OCI-LY1 (cell line): ENCODE measurements around the gene ST3GAL2.

Source experiments
- H2AFZ ChIP-seq: fragments of 200-600 bp; sonication (generic), shearing (Covaris generic); 2 replicates; pipeline ENCODE4 v1.6.0; 2014; ENCODE audit warnings: antibody characterized with exemption, mild to moderate bottlenecking, low read length
- H3F3A ChIP-seq: fragments of 200-600 bp; sonication (generic), shearing (Covaris generic); 2 replicates; pipeline ENCODE4 v1.6.0; 2014; ENCODE audit warnings: mild to moderate bottlenecking, antibody characterized with exemption, low read length, moderate library complexity; ENCODE audit not compliant: insufficient read depth
- H3K27ac ChIP-seq: fragments of 200-600 bp; sonication (generic); 2 replicates; pipeline ENCODE4 v1.5.1; 2014; ENCODE audit warnings: low read length, mixed run types, mild to moderate bottlenecking, low read depth; ENCODE audit not compliant: poor library complexity, severe bottlenecking
- H3K27me3 ChIP-seq: fragments of 200-600 bp; sonication (generic); 2 replicates; pipeline ENCODE4 v1.6.0; 2014; ENCODE audit warnings: antibody characterized with exemption, mild to moderate bottlenecking, low read length, moderate library complexity; ENCODE audit not compliant: insufficient read depth
- H3K36me3 ChIP-seq: fragments of 200-600 bp; sonication (generic); 2 replicates; pipeline ENCODE4 v1.6.1; 2014; ENCODE audit warnings: mild to moderate bottlenecking, antibody characterized with exemption, low read length, moderate library complexity, mixed read lengths; ENCODE audit not compliant: insufficient read depth
- H3K4me1 ChIP-seq: fragments of 200-600 bp; sonication (generic); 2 replicates; pipeline ENCODE4 v1.5.1; 2014; ENCODE audit warnings: mild to moderate bottlenecking, low read length, moderate library complexity; ENCODE audit not compliant: insufficient read depth, severe bottlenecking
- H3K4me2 ChIP-seq: fragments of 200-600 bp; sonication (generic), shearing (Covaris generic); 2 replicates; pipeline ENCODE4 v1.6.1; 2014; ENCODE audit warnings: low read length
- H3K4me3 ChIP-seq: fragments of 200-600 bp; sonication (generic); 2 replicates; pipeline ENCODE4 v1.5.1; 2014; ENCODE audit warnings: low read length, low read depth, mild to moderate bottlenecking, mixed read lengths; ENCODE audit not compliant: poor library complexity, severe bottlenecking
- H3K79me2 ChIP-seq: fragments of 200-600 bp; shearing (Covaris generic); 2 replicates; pipeline ENCODE4 v1.6.1; 2016; ENCODE audit warnings: mixed run types, low read length, mixed read lengths; ENCODE audit not compliant: insufficient read depth
- H3K9ac ChIP-seq: fragments of 200-600 bp; sonication (generic), shearing (Covaris generic); 2 replicates; pipeline ENCODE4 v1.6.1; 2014; ENCODE audit warnings: mild to moderate bottlenecking, low read length, mixed read lengths
- H3K9me2 ChIP-seq: fragments of 200-600 bp; sonication (generic), shearing (Covaris generic); 2 replicates; pipeline ENCODE4 v1.6.1; 2014; ENCODE audit warnings: low read depth, mild to moderate bottlenecking, low read length, mixed read lengths
- H3K9me3 ChIP-seq: fragments of 200-600 bp; shearing (Covaris generic); 2 replicates; pipeline ENCODE4 v1.6.1; 2014; ENCODE audit warnings: low read length, mixed read lengths
- H4K20me1 ChIP-seq: fragments of 200-600 bp; sonication (generic), shearing (Covaris generic); 2 replicates; pipeline ENCODE4 v1.6.0; 2016; ENCODE audit warnings: mild to moderate bottlenecking, low read length; ENCODE audit not compliant: insufficient read depth
- CTCF ChIP-seq: fragments of 200-600 bp; sonication (generic), shearing (Covaris generic); IDR thresholded peaks from 2 replicates; pipeline ENCODE4 v1.5.1; 2017; ENCODE audit warnings: mild to moderate bottlenecking, antibody characterized with exemption, low read length, moderate library complexity, mixed read lengths
- EZH2 ChIP-seq: fragments of 200-600 bp; sonication (generic), shearing (Covaris generic); IDR thresholded peaks from 2 replicates; pipeline ENCODE4 v1.8.0; 2017; ENCODE audit warnings: borderline replicate concordance, mixed run types, mild to moderate bottlenecking, antibody characterized with exemption, low read length, moderate library complexity, mixed read lengths

The ST3GAL2 gene

GRCh38 chr16:70463235-70463634, 24.3 kb upstream of the ST3GAL2 start:
- Histone ChIP-seq H2AFZ (no peak overlapping the region), H3K79me2 (no peaks in the 10 kb centered on the region), H4K20me1 (no peaks in the 10 kb centered on the region), H3K9ac (no peak overlapping the region), H3K27me3 (no peaks in the 10 kb centered on the region), H3K4me3 (no peak overlapping the region), H3K4me2 (no peak overlapping the region), H3K9me2 (no peaks in the 10 kb centered on the region), H3K4me1 (peaks cover 4% of the 10 kb centered on the region), H3K36me3 (no peaks in the 10 kb centered on the region), H3K9me3 (no peaks in the 10 kb centered on the region), H3K27ac (no peak overlapping the region), H3F3A (no peaks in the 10 kb centered on the region)
- TF ChIP-seq EZH2 (no peak), CTCF (no peak)

- H3K9me3 ChIP-seq = no peaks in the 10 kb centered on the region
- no peaks in the 10 kb centered on the region for H3K79me2 ChIP-seq
- H3K4me1 ChIP-seq = peaks cover 7% of the 10 kb centered on the region
- no peaks in the 10 kb centered on the region for H3K9me2 ChIP-seq
- H4K20me1 ChIP-seq = no peaks in the 10 kb centered on the region
- no peak overlapping the region for H2AFZ ChIP-seq
- H3K27me3 ChIP-seq = no peaks in the 10 kb centered on the region
- no peaks in the 10 kb centered on the region for H3K36me3 ChIP-seq
- TF ChIP-seq CTCF = no peak
- no peak overlapping the region for H3K9ac ChIP-seq
- H3K4me3 ChIP-seq = no peak overlapping the region
- no peak overlapping the region for H3K4me2 ChIP-seq
- peaks cover 3% of the 10 kb centered on the region; the same call in 1 of the 2 replicates for H3F3A ChIP-seq
- no peak overlapping the region for H3K27ac ChIP-seq
Measured at GRCh38 chr16:70460737-70461261, 21.9 kb upstream of the ST3GAL2 start.

GRCh38 chr16:70457446-70458166, 18.7 kb upstream of the ST3GAL2 start:
- Histone ChIP-seq H3F3A (peaks cover 3% of the 10 kb centered on the region; the same call in 1 of the 2 replicates), H3K9ac (no peak overlapping the region), H3K27me3 (no peaks in the 10 kb centered on the region), H3K79me2 (no peaks in the 10 kb centered on the region), H3K27ac (no peak overlapping the region), H3K4me1 (peaks cover 19% of the 10 kb centered on the region), H3K4me3 (no peak overlapping the region), H4K20me1 (no peaks in the 10 kb centered on the region), H3K36me3 (no peaks in the 10 kb centered on the region), H2AFZ (no peak overlapping the region), H3K9me2 (no peaks in the 10 kb centered on the region), H3K9me3 (no peaks in the 10 kb centered on the region), H3K4me2 (no peak overlapping the region)
- TF ChIP-seq EZH2 (no peak), CTCF (no peak)
